Progenitor cell of endocrine pancreas (in vitro differentiated cells): ENCODE results near the gene FNDC11. TPM values are rescaled to one million over a fixed set of nuclear protein-coding genes. Genes with fewer than 3 reads are reported as not detected.
A peak's percentile ranks its signal among the peaks of the same experiment; 100 is the strongest.
"Not testable (repeated sequence)": the region's sequence is repeated elsewhere in the genome, so short reads cannot be mapped to it uniquely, and the experiment has no call there.

Experiments
- DNase-seq: peaks from one replicate; pipeline ENCODE4 v3.0.0; 2021; ENCODE audit warnings: low spot score; ENCODE audit not compliant: unreplicated experiment
- H3K27ac Mint-ChIP-seq: 2 replicates; pipeline ENCODE4 v1.8.0; 2021; ENCODE audit warnings: mild to moderate bottlenecking, moderate library complexity, mixed read lengths
- H3K27me3 Mint-ChIP-seq: 2 replicates; pipeline ENCODE4 v1.8.0; 2021; ENCODE audit warnings: mixed read lengths
- H3K36me3 Mint-ChIP-seq: 2 replicates; pipeline ENCODE4 v1.8.0; 2022; ENCODE audit warnings: mixed read lengths; ENCODE audit not compliant: insufficient read depth
- H3K4me1 Mint-ChIP-seq: 2 replicates; pipeline ENCODE4 v1.8.0; 2021; ENCODE audit warnings: low read depth, mixed read lengths
- H3K4me3 Mint-ChIP-seq: 2 replicates; pipeline ENCODE4 v1.8.0; 2021; ENCODE audit warnings: low read depth, mild to moderate bottlenecking, moderate library complexity, mixed read lengths
- H3K9me3 Mint-ChIP-seq: 2 replicates; pipeline ENCODE4 v1.8.0; 2021; ENCODE audit warnings: low read depth, mixed read lengths
- CTCF ChIP-seq: fragments of 200-600 bp; sonication (generic); IDR thresholded peaks from one replicate; pipeline ENCODE4 v1.5.0; 2021; ENCODE audit warnings: antibody characterized with exemption, mild to moderate bottlenecking; ENCODE audit not compliant: unreplicated experiment
- total RNA-seq: library from RNA; stranded (reverse); gene quantifications from 2 replicates; pipeline ENCODE4 v1.2.1, GENCODE V29; 2021

FNDC11 gene
- total RNA-seq, 1 donor from 2014 or later, result 1.9 TPM

- peak; percentile 7 for DNase-seq
- H3K27me3 Mint-ChIP-seq, result peaks cover 46% of the 10 kb centered on the region
- no peak overlapping the region for H3K27ac Mint-ChIP-seq
- H3K4me3 Mint-ChIP-seq, result no peak overlapping the region
- no peak for TF ChIP-seq CTCF
- no peaks in the 10 kb centered on the region for H3K36me3 Mint-ChIP-seq
- no peaks in the 10 kb centered on the region for H3K4me1 Mint-ChIP-seq
- peaks cover 14% of the 10 kb centered on the region for H3K9me3 Mint-ChIP-seq
These were observed 45.7 kb upstream of the FNDC11 start for GRCh38 chr20:63508072-63508768.

GRCh38 chr20:63509088-63509564 lies 44.8 kb upstream of the FNDC11 start:
- no peak overlapping the region for H3K4me3 Mint-ChIP-seq

GRCh38 chr20:63513207-63513606 lies 40.8 kb upstream of the FNDC11 start:
- Mint-ChIP-seq H3K36me3 (no peaks in the 10 kb centered on the region), H3K27ac (no peak overlapping the region), H3K4me1 (no peaks in the 10 kb centered on the region), H3K27me3 (peaks cover 43% of the 10 kb centered on the region), H3K9me3 (peaks cover 4% of the 10 kb centered on the region), H3K4me3 (no peak overlapping the region)
- TF ChIP-seq CTCF, result no peak
- DNase-seq, result no peak

More at GRCh38 chr20:63509088-63509564, 44.8 kb upstream of the FNDC11 start:
- no peak for DNase-seq
- H3K27ac Mint-ChIP-seq, result no peak overlapping the region
- no peaks in the 10 kb centered on the region for H3K4me1 Mint-ChIP-seq
- H3K27me3 Mint-ChIP-seq, result peaks cover 45% of the 10 kb centered on the region
- no peak for TF ChIP-seq CTCF
- H3K36me3 Mint-ChIP-seq, result no peaks in the 10 kb centered on the region
- H3K9me3 Mint-ChIP-seq, result peaks cover 14% of the 10 kb centered on the region

GRCh38 chr20:63514520-63514919 lies 39.4 kb upstream of the FNDC11 start:
- not testable (repeated sequence) for H3K9me3 Mint-ChIP-seq, H3K4me3 Mint-ChIP-seq, H3K4me1 Mint-ChIP-seq, H3K27ac Mint-ChIP-seq, DNase-seq, H3K36me3 Mint-ChIP-seq
- peaks cover 40% of the 10 kb centered on the region for H3K27me3 Mint-ChIP-seq

GRCh38 chr20:63517376-63518309 lies 36.3 kb upstream of the FNDC11 start:
- Mint-ChIP-seq H3K4me3 (peak overlapping the region; percentile 45), H3K27me3 (peaks cover 25% of the 10 kb centered on the region), H3K36me3 (peaks cover 2% of the 10 kb centered on the region), H3K27ac (peak overlapping the region; percentile 82), H3K9me3 (no peaks in the 10 kb centered on the region), H3K4me1 (peaks cover 4% of the 10 kb centered on the region)
- peak; percentile 9 for DNase-seq
- no peak for TF ChIP-seq CTCF
